HCT116 (cell line): ENCODE data around the gene IL11. TPM values are rescaled to one million over a fixed set of nuclear protein-coding genes. Genes with fewer than 3 reads are reported as not detected.

Experiments used
- ATAC-seq: fragments of 200-7000 bp; cut with Tn5 transposase; 2 replicates; pipeline ENCODE4 v1.9.1; 2020; ENCODE audit warnings: mild to moderate bottlenecking, moderate library complexity
- BruUV-seq: library from RNA; stranded (reverse); fragments of 400-500 nt; replicated peaks from 2 replicates; lab custom pipeline; 2021; lab: Mats Ljungman, UMichigan
- CTCF ChIA-PET: fragments of 300-600 bp; sonication (Branson Sonifier 250); formaldehyde crosslinking; loops from one replicate; lab custom pipeline; 2021; ENCODE audit warnings: antibody characterized with exemption; lab: Charles Lee
- POLR2A ChIA-PET: fragments of 300-600, 350-600 bp; sonication (Branson Sonifier 250); formaldehyde crosslinking; loops from one replicate; lab custom pipeline; 2021; ENCODE audit warnings: antibody characterized with exemption; lab: Charles Lee
- RAD21 ChIA-PET, 2 experiments: fragments of 300-600 bp; sonication (Branson Sonifier 250); formaldehyde crosslinking; loops; one replicate each; lab custom pipeline; 2023; ENCODE audit warnings: low total read pairs in 2 of 2; ENCODE audit not compliant: uncharacterized antibody in 2 of 2, unreplicated experiment in 2 of 2, low non-redundant PET in 1 of 2; lab: Charles Lee
- DNase-seq: peaks from one replicate; pipeline ENCODE4 v3.0.0-alpha.2; 2010; ENCODE audit warnings: low read depth, low spot score
- H2AFZ ChIP-seq: fragments of 200-600 bp; shearing (Covaris generic), sonication (generic); 2 replicates; pipeline ENCODE4 v1.6.1; 2017; ENCODE audit warnings: low read depth, mixed run types, mixed read lengths, antibody characterized with exemption, low read length; ENCODE audit not compliant: poor library complexity, severe bottlenecking
- H3K27ac ChIP-seq: 2 replicates; pipeline ENCODE4 v1.5.1; 2012; ENCODE audit warnings: low read depth, low read length
- H3K27me3 ChIP-seq: fragments of 200-600 bp; sonication (generic); 2 replicates; pipeline ENCODE4 v1.6.1; 2016; ENCODE audit warnings: mixed run types, low read length, mixed read lengths; ENCODE audit not compliant: insufficient read depth
- H3K36me3 ChIP-seq, 2 experiments: fragments of 200-500 bp in 1 of 2; fragments of 200-600 bp in 1 of 2; sonication (Bioruptor generic) in 1 of 2; sonication (generic) in 1 of 2; 2 replicates each; pipeline versions ENCODE4 v1.5.1 to v1.6.1; 2014 to 2016; ENCODE audit warnings: low read length in 2 of 2, inconsistent platforms in 1 of 2, mixed read lengths in 1 of 2, mixed run types in 1 of 2; ENCODE audit not compliant: insufficient read depth in 2 of 2, control insufficient read depth in 1 of 2
- H3K4me1 ChIP-seq, 2 experiments: fragments of 200-600 bp in 1 of 2; sonication (generic) in 1 of 2; 2 replicates each; pipeline versions ENCODE4 v1.5.1 to v1.6.1; 2012 to 2017; ENCODE audit warnings: low read length in 2 of 2, inconsistent platforms in 1 of 2, mild to moderate bottlenecking in 1 of 2, mixed read lengths in 1 of 2, mixed run types in 1 of 2, moderate library complexity in 1 of 2; ENCODE audit not compliant: insufficient read depth in 2 of 2, control insufficient read depth in 1 of 2
- H3K4me2 ChIP-seq: fragments of 200-600 bp; sonication (generic); 2 replicates; pipeline ENCODE4 v1.6.1; 2017; ENCODE audit warnings: mixed run types, low read length, mixed read lengths
- H3K4me3 ChIP-seq, 2 experiments: fragments of 200-600 bp in 1 of 2; sonication (generic) in 1 of 2; replicated peaks in 1 of 2; 2 replicates each; pipeline ENCODE4 v1.5.1; 2011 to 2016; ENCODE audit warnings: low read length in 2 of 2, control low read depth in 1 of 2, low read depth in 1 of 2, mild to moderate bottlenecking in 1 of 2, mixed read lengths in 1 of 2, mixed run types in 1 of 2
- H3K79me2 ChIP-seq: fragments of 200-600 bp; sonication (generic); 2 replicates; pipeline ENCODE4 v1.6.1; 2017; ENCODE audit warnings: mild to moderate bottlenecking, mixed run types, low read length, moderate library complexity, mixed read lengths; ENCODE audit not compliant: insufficient read depth
- H3K9ac ChIP-seq: fragments of 200-600 bp; sonication (generic); 2 replicates; pipeline ENCODE4 v1.6.1; 2016; ENCODE audit warnings: low read length, mixed read lengths
- H3K9me2 ChIP-seq: fragments of 200-600 bp; sonication (generic), shearing (Covaris generic); 2 replicates; pipeline ENCODE4 v1.6.1; 2017; ENCODE audit warnings: mixed run types, mild to moderate bottlenecking, moderate library complexity; ENCODE audit not compliant: insufficient read depth
- H3K9me3 ChIP-seq, 2 experiments: fragments of 200-500 bp in 1 of 2; fragments of 200-600 bp in 1 of 2; sonication (Bioruptor generic) in 1 of 2; sonication (generic) in 1 of 2; 2 replicates each; pipeline ENCODE4 v1.6.1; 2014 to 2017; ENCODE audit warnings: low read length in 2 of 2, mixed read lengths in 2 of 2, inconsistent platforms in 1 of 2, low read depth in 1 of 2, mild to moderate bottlenecking in 1 of 2, mixed run types in 1 of 2, moderate library complexity in 1 of 2; ENCODE audit not compliant: control insufficient read depth in 1 of 2, insufficient read depth in 1 of 2
- H4K20me1 ChIP-seq: fragments of 200-600 bp; sonication (generic), shearing (Covaris generic); 2 replicates; pipeline ENCODE4 v1.6.1; 2017; ENCODE audit warnings: mixed run types, mild to moderate bottlenecking, moderate library complexity; ENCODE audit not compliant: insufficient read depth
- CEBPB ChIP-seq: IDR thresholded peaks from 2 replicates; pipeline ENCODE4 v1.6.1; 2012; ENCODE audit warnings: low read depth
- ELF1 ChIP-seq: IDR thresholded peaks from 2 replicates; pipeline ENCODE4 v1.6.1; 2012; ENCODE audit warnings: low read depth, borderline replicate concordance
- JUND ChIP-seq: IDR thresholded peaks from 2 replicates; pipeline ENCODE4 v1.6.1; 2012
- SP1 ChIP-seq: IDR thresholded peaks from 2 replicates; pipeline ENCODE4 v1.6.1; 2012; ENCODE audit warnings: low read depth
- TCF7L2 ChIP-seq: IDR thresholded peaks from 2 replicates; pipeline ENCODE4 v1.7.0; 2011; ENCODE audit warnings: borderline replicate concordance, inconsistent platforms; ENCODE audit not compliant: insufficient read depth, insufficient read length; ENCODE audit errors: extremely low read depth
- ZFX ChIP-seq: fragments of 450-650 bp; IDR thresholded peaks from 2 replicates; pipeline ENCODE4 v1.6.1; 2017
- intact Hi-C: fragments of 100-400 bp; cut with micrococcal nuclease; formaldehyde crosslinking; loops from 2 replicates; pipeline ENCODE4 v1.10.0; 2022
- total RNA-seq: library from RNA; stranded (reverse); gene quantifications from one replicate; pipeline ENCODE4 v1.2.1, GENCODE V29; 2021; ENCODE audit not compliant: unreplicated experiment
- TF ChIP-seq, protein P1 (sequence below): IDR thresholded peaks from 2 replicates; pipeline ENCODE4 v1.6.1; 2012; ENCODE audit warnings: low read depth
- TF ChIP-seq, protein P2 (sequence below), 3 experiments: fragments of 200-600 bp in 1 of 3; sonication (generic) in 1 of 3; IDR thresholded peaks in 2 of 3; conservative IDR thresholded peaks in 1 of 3; 2 replicates each; pipeline ENCODE4 v1.5.1; 2012 to 2017; ENCODE audit warnings: low read depth in 2 of 3, low read length in 2 of 3, antibody characterized with exemption in 1 of 3, borderline replicate concordance in 1 of 3, control low read depth in 1 of 3, mild to moderate bottlenecking in 1 of 3, mixed read lengths in 1 of 3, mixed run types in 1 of 3, moderate library complexity in 1 of 3; ENCODE audit not compliant: insufficient read depth in 1 of 3
- TF ChIP-seq, protein P3 (sequence below): IDR thresholded peaks from 2 replicates; pipeline ENCODE4 v1.6.1; 2012

Gene IL11
- total RNA-seq, 1 experiment from 2014 or later: 2.8 TPM

DNA sequence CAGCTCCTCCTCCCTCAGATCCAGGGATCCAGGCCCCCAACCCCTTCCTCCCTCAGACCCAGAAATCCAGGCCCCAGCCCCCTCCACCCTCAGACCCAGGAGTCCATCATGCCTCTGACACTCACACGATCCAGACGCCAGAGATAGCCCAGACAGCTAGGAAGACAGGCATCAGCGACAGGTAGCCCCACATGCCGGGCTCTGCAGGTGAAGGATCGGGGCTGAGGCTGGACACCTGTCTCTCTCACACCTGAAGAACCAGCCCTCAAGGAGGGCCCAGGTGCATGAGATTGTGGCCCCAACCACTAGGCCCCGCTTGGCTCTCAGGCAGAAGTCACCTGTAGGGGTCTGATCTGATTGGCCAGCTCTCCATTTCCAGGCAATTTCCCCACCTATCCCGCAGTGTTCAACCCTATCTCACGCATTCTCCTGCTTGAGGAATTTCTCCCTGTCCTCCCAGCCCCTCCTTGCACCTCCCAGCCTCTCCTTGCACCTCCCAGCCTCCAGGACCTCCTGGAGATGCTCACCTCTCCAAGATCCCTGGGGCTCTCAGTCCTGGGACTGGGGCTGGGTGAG lies 49.3 kb downstream of the IL11 start:
- no peak overlapping the region for H3K4me2 ChIP-seq
- H2AFZ ChIP-seq: no peak overlapping the region
- H3K4me3 ChIP-seq: no peak overlapping the region
- H3K27ac ChIP-seq: no peak overlapping the region
- H3K36me3 ChIP-seq: no peaks in the 10 kb centered on the region
- DNase-seq (no peak), ATAC-seq (no peak; the same call in 1 of the 2 replicates)
- ChIA-PET RAD21 (no interaction called here), CTCF (interaction anchor here (2.6 kb wide), 1 partner anchor 19 kb away, joined by 12 read pairs; no protein-coding TSS in a partner anchor), POLR2A (no interaction called here)
- TF ChIP-seq SP1: no peak
- no peak for TF ChIP-seq ZFX
- TF ChIP-seq, protein P1, sequence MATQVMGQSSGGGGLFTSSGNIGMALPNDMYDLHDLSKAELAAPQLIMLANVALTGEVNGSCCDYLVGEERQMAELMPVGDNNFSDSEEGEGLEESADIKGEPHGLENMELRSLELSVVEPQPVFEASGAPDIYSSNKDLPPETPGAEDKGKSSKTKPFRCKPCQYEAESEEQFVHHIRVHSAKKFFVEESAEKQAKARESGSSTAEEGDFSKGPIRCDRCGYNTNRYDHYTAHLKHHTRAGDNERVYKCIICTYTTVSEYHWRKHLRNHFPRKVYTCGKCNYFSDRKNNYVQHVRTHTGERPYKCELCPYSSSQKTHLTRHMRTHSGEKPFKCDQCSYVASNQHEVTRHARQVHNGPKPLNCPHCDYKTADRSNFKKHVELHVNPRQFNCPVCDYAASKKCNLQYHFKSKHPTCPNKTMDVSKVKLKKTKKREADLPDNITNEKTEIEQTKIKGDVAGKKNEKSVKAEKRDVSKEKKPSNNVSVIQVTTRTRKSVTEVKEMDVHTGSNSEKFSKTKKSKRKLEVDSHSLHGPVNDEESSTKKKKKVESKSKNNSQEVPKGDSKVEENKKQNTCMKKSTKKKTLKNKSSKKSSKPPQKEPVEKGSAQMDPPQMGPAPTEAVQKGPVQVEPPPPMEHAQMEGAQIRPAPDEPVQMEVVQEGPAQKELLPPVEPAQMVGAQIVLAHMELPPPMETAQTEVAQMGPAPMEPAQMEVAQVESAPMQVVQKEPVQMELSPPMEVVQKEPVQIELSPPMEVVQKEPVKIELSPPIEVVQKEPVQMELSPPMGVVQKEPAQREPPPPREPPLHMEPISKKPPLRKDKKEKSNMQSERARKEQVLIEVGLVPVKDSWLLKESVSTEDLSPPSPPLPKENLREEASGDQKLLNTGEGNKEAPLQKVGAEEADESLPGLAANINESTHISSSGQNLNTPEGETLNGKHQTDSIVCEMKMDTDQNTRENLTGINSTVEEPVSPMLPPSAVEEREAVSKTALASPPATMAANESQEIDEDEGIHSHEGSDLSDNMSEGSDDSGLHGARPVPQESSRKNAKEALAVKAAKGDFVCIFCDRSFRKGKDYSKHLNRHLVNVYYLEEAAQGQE: no peak
- TF ChIP-seq, protein P2, sequence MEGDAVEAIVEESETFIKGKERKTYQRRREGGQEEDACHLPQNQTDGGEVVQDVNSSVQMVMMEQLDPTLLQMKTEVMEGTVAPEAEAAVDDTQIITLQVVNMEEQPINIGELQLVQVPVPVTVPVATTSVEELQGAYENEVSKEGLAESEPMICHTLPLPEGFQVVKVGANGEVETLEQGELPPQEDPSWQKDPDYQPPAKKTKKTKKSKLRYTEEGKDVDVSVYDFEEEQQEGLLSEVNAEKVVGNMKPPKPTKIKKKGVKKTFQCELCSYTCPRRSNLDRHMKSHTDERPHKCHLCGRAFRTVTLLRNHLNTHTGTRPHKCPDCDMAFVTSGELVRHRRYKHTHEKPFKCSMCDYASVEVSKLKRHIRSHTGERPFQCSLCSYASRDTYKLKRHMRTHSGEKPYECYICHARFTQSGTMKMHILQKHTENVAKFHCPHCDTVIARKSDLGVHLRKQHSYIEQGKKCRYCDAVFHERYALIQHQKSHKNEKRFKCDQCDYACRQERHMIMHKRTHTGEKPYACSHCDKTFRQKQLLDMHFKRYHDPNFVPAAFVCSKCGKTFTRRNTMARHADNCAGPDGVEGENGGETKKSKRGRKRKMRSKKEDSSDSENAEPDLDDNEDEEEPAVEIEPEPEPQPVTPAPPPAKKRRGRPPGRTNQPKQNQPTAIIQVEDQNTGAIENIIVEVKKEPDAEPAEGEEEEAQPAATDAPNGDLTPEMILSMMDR (IDR thresholded peaks at IDR 0.05 in 2 of 3, conservative IDR thresholded peaks at IDR 0.05 in 1 of 3; ENCODE audit: borderline replicate concordance in 1 of 3, insufficient read depth in 1 of 3, low read depth in 2 of 3, low read length in 2 of 3): no peak
- TF ChIP-seq CEBPB: no peak
- TF ChIP-seq JUND: no peak
- TF ChIP-seq, protein P3, sequence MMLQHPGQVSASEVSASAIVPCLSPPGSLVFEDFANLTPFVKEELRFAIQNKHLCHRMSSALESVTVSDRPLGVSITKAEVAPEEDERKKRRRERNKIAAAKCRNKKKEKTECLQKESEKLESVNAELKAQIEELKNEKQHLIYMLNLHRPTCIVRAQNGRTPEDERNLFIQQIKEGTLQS: no peak
- no peak for TF ChIP-seq ELF1
- TF ChIP-seq TCF7L2: no peak
- H3K9ac ChIP-seq: no peak overlapping the region
- BruUV-seq: no TSS peak
- H3K9me2 ChIP-seq: no peaks in the 10 kb centered on the region
- H3K9me3 ChIP-seq: no peaks in the 10 kb centered on the region
- intact Hi-C loops: no loop called here
- no peaks in the 10 kb centered on the region for H4K20me1 ChIP-seq
- H3K27me3 ChIP-seq: no peaks in the 10 kb centered on the region
- no peaks in the 10 kb centered on the region for H3K4me1 ChIP-seq
- no peaks in the 10 kb centered on the region for H3K79me2 ChIP-seq
